Measurements from ENCODE around the gene PDZD11. TPM values are rescaled to one million over a fixed set of nuclear protein-coding genes. Genes with fewer than 3 reads are reported as not detected.

PDZD11 gene
- total and polyA plus RNA-seq, 12 donors, result 35.2 to 47.6 (median 39.6) TPM

DNA sequence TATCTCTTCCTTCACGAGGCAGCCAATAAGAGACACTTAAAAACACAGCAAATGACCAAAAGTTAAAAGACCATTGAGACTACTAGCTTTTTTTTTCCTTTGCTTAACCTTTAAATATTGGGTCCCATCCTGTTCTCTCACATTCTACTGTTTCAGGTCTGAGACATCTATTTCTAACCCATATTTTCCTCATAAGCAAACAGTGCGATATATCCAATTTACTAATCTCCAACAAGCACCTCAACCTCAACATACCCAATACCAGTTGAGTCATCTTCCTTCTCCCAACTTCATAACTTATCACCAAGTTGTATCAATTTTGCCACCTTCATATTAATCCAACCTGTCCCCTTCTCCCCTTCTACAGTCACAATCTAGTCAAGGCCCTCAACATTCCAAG is 48.2 kb downstream of the PDZD11 start:
- no peak overlapping the region for H3K4me3 ChIP-seq
- WGBS, 2 donors, result 91 to 94% methylated on average over 2 of the region's 2 CpGs
- TF ChIP-seq, protein P1, sequence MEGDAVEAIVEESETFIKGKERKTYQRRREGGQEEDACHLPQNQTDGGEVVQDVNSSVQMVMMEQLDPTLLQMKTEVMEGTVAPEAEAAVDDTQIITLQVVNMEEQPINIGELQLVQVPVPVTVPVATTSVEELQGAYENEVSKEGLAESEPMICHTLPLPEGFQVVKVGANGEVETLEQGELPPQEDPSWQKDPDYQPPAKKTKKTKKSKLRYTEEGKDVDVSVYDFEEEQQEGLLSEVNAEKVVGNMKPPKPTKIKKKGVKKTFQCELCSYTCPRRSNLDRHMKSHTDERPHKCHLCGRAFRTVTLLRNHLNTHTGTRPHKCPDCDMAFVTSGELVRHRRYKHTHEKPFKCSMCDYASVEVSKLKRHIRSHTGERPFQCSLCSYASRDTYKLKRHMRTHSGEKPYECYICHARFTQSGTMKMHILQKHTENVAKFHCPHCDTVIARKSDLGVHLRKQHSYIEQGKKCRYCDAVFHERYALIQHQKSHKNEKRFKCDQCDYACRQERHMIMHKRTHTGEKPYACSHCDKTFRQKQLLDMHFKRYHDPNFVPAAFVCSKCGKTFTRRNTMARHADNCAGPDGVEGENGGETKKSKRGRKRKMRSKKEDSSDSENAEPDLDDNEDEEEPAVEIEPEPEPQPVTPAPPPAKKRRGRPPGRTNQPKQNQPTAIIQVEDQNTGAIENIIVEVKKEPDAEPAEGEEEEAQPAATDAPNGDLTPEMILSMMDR (IDR thresholded peaks at IDR 0.05), result no peak
- H3K9me3 ChIP-seq, result no peaks in the 10 kb centered on the region
- intact Hi-C loops (cut with DNase I), result no loop called here
- ATAC-seq (no peak), DNase-seq (no peak)
- H3K27ac ChIP-seq, result no peak overlapping the region
- H3K27me3 ChIP-seq, result peaks cover 0 to 19% (median 0%) of the 10 kb centered on the region in 7 donors
- no peaks in the 10 kb centered on the region for H3K36me3 ChIP-seq
- no peaks in the 10 kb centered on the region for H3K4me1 ChIP-seq

DNA sequence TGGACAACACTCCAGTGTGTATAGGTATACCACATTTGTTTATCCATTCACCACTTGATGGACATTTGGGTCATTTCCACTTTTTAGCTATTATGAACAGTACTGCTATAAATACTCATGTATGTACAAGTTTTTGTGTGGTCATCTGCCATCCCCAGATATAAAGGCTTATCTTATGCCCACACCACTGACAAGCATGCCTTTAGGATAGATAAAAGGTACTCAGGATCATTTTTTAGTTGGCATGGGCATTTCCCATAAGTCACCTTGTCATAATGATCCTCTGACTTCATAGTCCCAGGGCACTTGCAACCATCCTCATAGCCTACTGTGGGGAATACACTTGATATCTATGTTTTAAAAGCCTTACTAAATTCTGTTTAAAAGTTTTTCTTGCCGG is 49.0 kb downstream of the PDZD11 start:
- intact Hi-C loops (cut with DNase I), result no loop called here
- Histone ChIP-seq H3K4me3 (no peak overlapping the region), H3K9me3 (no peaks in the 10 kb centered on the region), H3K36me3 (no peaks in the 10 kb centered on the region), H3K27ac (no peak overlapping the region), H3K27me3 (peaks cover 0 to 19% (median 0%) of the 10 kb centered on the region in 7 donors), H3K4me1 (no peaks in the 10 kb centered on the region)
- 88 to 93% methylated on average over 1 of the region's 1 CpG for WGBS, 2 donors
- no peak for ATAC-seq
- DNase-seq, result no peak
- TF ChIP-seq, protein P1 (IDR thresholded peaks at IDR 0.05), result no peak

Other genes starting within 250 kb of the PDZD11 start
- not detected for gene AWAT2, start 240.0 kb downstream of the PDZD11 start, total RNA-seq
- gene AWAT2, start 240.0 kb downstream of the PDZD11 start, polyA plus RNA-seq, result not detected
- not detected for gene OTUD6A, start 227.5 kb downstream of the PDZD11 start, total RNA-seq
- gene OTUD6A, start 227.5 kb downstream of the PDZD11 start, polyA plus RNA-seq, result not detected
- gene IGBP1, start 156.5 kb downstream of the PDZD11 start, total RNA-seq, result 10 to 100 TPM; 39.6 to 57.8 (median 49.0) TPM
- 10 to 100 TPM; 15.8 to 51.2 TPM for gene IGBP1, start 156.5 kb downstream of the PDZD11 start, polyA plus RNA-seq
- gene DGAT2L6, start 112.4 kb downstream of the PDZD11 start, total RNA-seq, result not detected
- gene DGAT2L6, start 112.4 kb downstream of the PDZD11 start, polyA plus RNA-seq, result not detected
- not detected for gene AWAT1, start 55.3 kb downstream of the PDZD11 start, total RNA-seq
- not detected for gene AWAT1, start 55.3 kb downstream of the PDZD11 start, polyA plus RNA-seq
- under 1 TPM in 3 of 10 donors, not detected in 7; 0.16 to 0.35 (median 0.19) TPM for gene P2RY4, start 29.7 kb downstream of the PDZD11 start, total RNA-seq
- under 1 TPM in 1 of 2 donors, not detected in 1; 0.03 TPM for gene P2RY4, start 29.7 kb downstream of the PDZD11 start, polyA plus RNA-seq
- gene ARR3, start 21.6 kb downstream of the PDZD11 start, total RNA-seq, result not detected
- not detected for gene ARR3, start 21.6 kb downstream of the PDZD11 start, polyA plus RNA-seq
- gene RAB41, start 7.8 kb downstream of the PDZD11 start, total RNA-seq, result not detected
- gene RAB41, start 7.8 kb downstream of the PDZD11 start, polyA plus RNA-seq, result not detected
- 1 to 10 TPM in 1 of 10 donors, under 1 TPM in 6, not detected in 3; 0.09 to 2.8 (median 0.28) TPM for gene KIF4A, start 177 bp upstream of the PDZD11 start, total RNA-seq
- under 1 TPM in 1 of 2 donors, not detected in 1; 0.07 TPM for gene KIF4A, start 177 bp upstream of the PDZD11 start, polyA plus RNA-seq
- not detected for gene GDPD2, start 133.4 kb upstream of the PDZD11 start, total RNA-seq
- gene GDPD2, start 133.4 kb upstream of the PDZD11 start, polyA plus RNA-seq, result not detected
- 10 to 100 TPM in 7 of 10 donors, 1 to 10 TPM in 3; 6.0 to 13.1 (median 10.9) TPM for gene DLG3, start 154.9 kb upstream of the PDZD11 start, total RNA-seq
- 1 to 10 TPM; 5.7 to 9.6 TPM for gene DLG3, start 154.9 kb upstream of the PDZD11 start, polyA plus RNA-seq

All from heart right ventricle (tissue), 16 donors.